DOHH2 (cell line): ENCODE results near the gene TMEM191C.
"Not testable (repeated sequence)": the region's sequence is repeated elsewhere in the genome, so short reads cannot be mapped to it uniquely, and the experiment has no call there.

Source experiments
- CTCF ChIP-seq: fragments of 200-600 bp; sonication (generic); IDR thresholded peaks from one replicate; pipeline ENCODE4 v1.5.1; 2014; ENCODE audit warnings: antibody characterized with exemption, mild to moderate bottlenecking, low read depth, low read length; ENCODE audit not compliant: poor library complexity, severe bottlenecking
- EZH2phosphoT487 ChIP-seq: fragments of 200-600 bp; sonication (generic); IDR thresholded peaks from 2 replicates; pipeline ENCODE4 v1.6.1; 2017; ENCODE audit warnings: borderline replicate concordance, mild to moderate bottlenecking, antibody characterized with exemption, low read length, moderate library complexity, mixed read lengths

- TF ChIP-seq EZH2phosphoT487, CTCF: not testable (repeated sequence)
Observed at GRCh38 chr22:21468194-21469096, 1.3 kb downstream of the TMEM191C start.
